OCI-LY3 (cell line): ENCODE data around the gene KLC3.

Experiments used
- H2AFZ ChIP-seq: fragments of 200-600, 300-600 bp; shearing (Covaris generic); 2 replicates; pipeline ENCODE4 v1.6.0; 2014; ENCODE audit warnings: antibody characterized with exemption, low read depth, low read length
- H3K27ac ChIP-seq: fragments of 200-600, 300-600 bp; sonication (generic); 2 replicates; pipeline ENCODE4 v1.5.1; 2014; ENCODE audit warnings: mild to moderate bottlenecking, low read length, moderate library complexity, mixed read lengths
- H3K27me3 ChIP-seq: fragments of 200-600, 300-600 bp; sonication (generic); 2 replicates; pipeline ENCODE4 v1.6.1; 2014; ENCODE audit warnings: low read depth, low read length, mixed read lengths
- H3K36me3 ChIP-seq: fragments of 200-600, 300-600 bp; sonication (generic); replicated peaks from 2 replicates; pipeline ENCODE3; 2014; ENCODE audit warnings: low read depth, low read length, mixed read lengths
- H3K4me1 ChIP-seq: fragments of 300-600, 200-600 bp; sonication (generic); 2 replicates; pipeline ENCODE4 v1.6.1; 2014; ENCODE audit warnings: low read length, mixed read lengths
- H3K4me2 ChIP-seq: fragments of 200-600, 300-600 bp; sonication (generic); 2 replicates; pipeline ENCODE4 v1.6.1; 2014; ENCODE audit warnings: low read length, mixed read lengths
- H3K4me3 ChIP-seq: fragments of 300-600, 200-600 bp; sonication (generic); 2 replicates; pipeline ENCODE4 v1.5.1; 2014; ENCODE audit warnings: antibody characterized with exemption, mild to moderate bottlenecking, low read length, moderate library complexity
- H3K79me2 ChIP-seq: fragments of 300-600, 200-600 bp; shearing (Covaris generic); 2 replicates; pipeline ENCODE4 v1.6.1; 2014; ENCODE audit warnings: mild to moderate bottlenecking, low read length, mixed read lengths
- H3K9ac ChIP-seq: fragments of 300-600, 200-600 bp; shearing (Covaris generic); 2 replicates; pipeline ENCODE4 v1.6.0; 2014; ENCODE audit warnings: mild to moderate bottlenecking, low read length, moderate library complexity
- H3K9me3 ChIP-seq: fragments of 200-600, 300-600 bp; shearing (Covaris generic); 2 replicates; pipeline ENCODE4 v1.6.1; 2014; ENCODE audit warnings: low read length, mixed read lengths; ENCODE audit not compliant: insufficient read depth
- H4K20me1 ChIP-seq: fragments of 200-600, 300-600 bp; sonication (generic); 2 replicates; pipeline ENCODE4 v1.6.1; 2016; ENCODE audit warnings: low read length, mixed read lengths; ENCODE audit not compliant: insufficient read depth
- EZH2phosphoT487 ChIP-seq: fragments of 200-600 bp; shearing (Covaris generic); IDR thresholded peaks from 2 replicates; pipeline ENCODE4 v1.6.1; 2018; ENCODE audit warnings: antibody characterized with exemption, mixed run types, low read depth
- TF ChIP-seq, protein P1 (sequence below): fragments of 200-600, 300-600 bp; sonication (generic); IDR thresholded peaks from 2 replicates; pipeline ENCODE4 v1.5.1; 2014; ENCODE audit warnings: antibody characterized with exemption, low read length, low read depth

Gene KLC3

GRCh38 chr19:45340232-45340898 is at the start of gene KLC3:
Gene KLC3, plus strand, starts transcription at chr19:45340750. Its CDS starts 4,792 bp downstream, at chr19:45345542.
- Histone ChIP-seq H3K27ac (no peak within 1 kb of the TSS), H3K4me3 (no peak within 1 kb of the TSS), H3K4me1 (peaks cover 3% of the 10 kb centered on the region; the same call in 1 of the 2 replicates), H3K36me3 (no peaks in the 10 kb centered on the region), H3K79me2 (no peaks in the 10 kb centered on the region), H4K20me1 (no peaks in the 10 kb centered on the region), H3K9ac (no peak within 1 kb of the TSS), H3K4me2 (no peak within 1 kb of the TSS), H3K27me3 (no peaks in the 10 kb centered on the region), H2AFZ (no peak within 1 kb of the TSS), H3K9me3 (no peaks in the 10 kb centered on the region)
- TF ChIP-seq, protein P1, sequence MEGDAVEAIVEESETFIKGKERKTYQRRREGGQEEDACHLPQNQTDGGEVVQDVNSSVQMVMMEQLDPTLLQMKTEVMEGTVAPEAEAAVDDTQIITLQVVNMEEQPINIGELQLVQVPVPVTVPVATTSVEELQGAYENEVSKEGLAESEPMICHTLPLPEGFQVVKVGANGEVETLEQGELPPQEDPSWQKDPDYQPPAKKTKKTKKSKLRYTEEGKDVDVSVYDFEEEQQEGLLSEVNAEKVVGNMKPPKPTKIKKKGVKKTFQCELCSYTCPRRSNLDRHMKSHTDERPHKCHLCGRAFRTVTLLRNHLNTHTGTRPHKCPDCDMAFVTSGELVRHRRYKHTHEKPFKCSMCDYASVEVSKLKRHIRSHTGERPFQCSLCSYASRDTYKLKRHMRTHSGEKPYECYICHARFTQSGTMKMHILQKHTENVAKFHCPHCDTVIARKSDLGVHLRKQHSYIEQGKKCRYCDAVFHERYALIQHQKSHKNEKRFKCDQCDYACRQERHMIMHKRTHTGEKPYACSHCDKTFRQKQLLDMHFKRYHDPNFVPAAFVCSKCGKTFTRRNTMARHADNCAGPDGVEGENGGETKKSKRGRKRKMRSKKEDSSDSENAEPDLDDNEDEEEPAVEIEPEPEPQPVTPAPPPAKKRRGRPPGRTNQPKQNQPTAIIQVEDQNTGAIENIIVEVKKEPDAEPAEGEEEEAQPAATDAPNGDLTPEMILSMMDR: no peak
- TF ChIP-seq EZH2phosphoT487: no peak

GRCh38 chr19:45291834-45292233 is 48.7 kb upstream of the KLC3 start:
- H3K4me1 ChIP-seq: no peaks in the 10 kb centered on the region
- no peaks in the 10 kb centered on the region for H3K9me3 ChIP-seq
- no peak overlapping the region for H3K4me2 ChIP-seq
- TF ChIP-seq, protein P1: no peak
- TF ChIP-seq EZH2phosphoT487: no peak
- no peak overlapping the region for H3K9ac ChIP-seq
- H3K36me3 ChIP-seq: peaks cover 9% of the 10 kb centered on the region
- no peaks in the 10 kb centered on the region for H3K27me3 ChIP-seq
- no peak overlapping the region for H3K27ac ChIP-seq
- no peaks in the 10 kb centered on the region for H3K79me2 ChIP-seq
- no peak overlapping the region for H2AFZ ChIP-seq
- no peaks in the 10 kb centered on the region for H4K20me1 ChIP-seq
- H3K4me3 ChIP-seq: no peak overlapping the region

GRCh38 chr19:45293682-45294081 is 46.9 kb upstream of the KLC3 start:
- H3K27me3 ChIP-seq: no peaks in the 10 kb centered on the region
- no peaks in the 10 kb centered on the region for H3K9me3 ChIP-seq
- no peak overlapping the region for H3K4me2 ChIP-seq
- no peak overlapping the region for H3K4me3 ChIP-seq
- H3K36me3 ChIP-seq: peaks cover 9% of the 10 kb centered on the region
- H4K20me1 ChIP-seq: no peaks in the 10 kb centered on the region
- H3K9ac ChIP-seq: no peak overlapping the region
- H3K79me2 ChIP-seq: no peaks in the 10 kb centered on the region
- no peak overlapping the region for H2AFZ ChIP-seq
- TF ChIP-seq, protein P1: no peak
- no peak for TF ChIP-seq EZH2phosphoT487
- no peaks in the 10 kb centered on the region for H3K4me1 ChIP-seq
- no peak overlapping the region for H3K27ac ChIP-seq

DNA sequence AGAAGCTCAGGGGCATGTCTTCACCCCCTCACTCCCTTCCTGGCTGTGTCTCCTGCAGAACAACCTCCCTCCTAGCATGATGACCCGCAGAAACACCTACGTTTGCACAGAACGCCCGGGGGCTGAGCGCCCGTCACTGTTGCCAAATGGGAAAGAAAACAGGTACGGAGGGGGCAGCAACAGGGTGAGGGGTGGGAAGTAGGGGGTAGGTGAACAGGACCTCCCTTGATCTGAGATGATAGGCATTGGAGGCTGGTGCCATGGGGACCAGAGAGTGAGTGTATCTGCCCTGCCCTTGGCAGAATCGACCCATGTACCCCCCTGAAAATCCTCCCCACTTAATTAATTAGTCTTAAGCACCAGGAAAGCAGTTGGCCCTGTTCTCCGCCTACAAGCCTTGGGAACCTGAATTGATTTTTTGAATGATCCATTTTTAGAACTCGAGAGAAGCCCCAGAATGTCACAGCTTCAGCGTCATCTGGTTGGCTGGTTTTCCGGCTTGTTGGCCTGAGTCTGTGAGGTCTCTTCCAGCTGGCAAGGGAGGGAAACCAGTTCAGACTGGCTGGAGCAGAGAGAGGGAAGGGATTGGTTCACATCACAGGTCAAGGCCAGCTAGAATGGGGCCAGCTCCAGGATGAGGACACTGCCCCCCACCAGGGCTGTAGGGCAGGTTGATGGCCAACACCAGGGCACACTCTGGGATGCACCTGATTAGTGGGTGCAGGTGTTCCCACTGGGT is 46.1 kb upstream of the KLC3 start:
- no peak overlapping the region for H2AFZ ChIP-seq
- no peak overlapping the region for H3K4me3 ChIP-seq
- H3K9ac ChIP-seq: no peak overlapping the region
- no peak overlapping the region for H3K4me2 ChIP-seq
- no peaks in the 10 kb centered on the region for H3K27me3 ChIP-seq
- no peak for TF ChIP-seq EZH2phosphoT487
- TF ChIP-seq, protein P1: no peak
- no peak overlapping the region for H3K27ac ChIP-seq
- H4K20me1 ChIP-seq: no peaks in the 10 kb centered on the region
- H3K9me3 ChIP-seq: no peaks in the 10 kb centered on the region
- H3K4me1 ChIP-seq: no peaks in the 10 kb centered on the region
- peaks cover 9% of the 10 kb centered on the region for H3K36me3 ChIP-seq
- no peaks in the 10 kb centered on the region for H3K79me2 ChIP-seq
